HepG2 (cell line): ENCODE measurements around the gene USP20. TPM values are rescaled to one million over a fixed set of nuclear protein-coding genes. Genes with fewer than 3 reads are reported as not detected.

Experiments used
- ATAC-seq: fragments of 200-7000 bp; cut with Tn5 transposase; 3 replicates; pipeline ENCODE4 v1.9.1; 2020; ENCODE audit warnings: mild to moderate bottlenecking, moderate library complexity
- BruUV-seq: library from RNA; stranded (reverse); fragments of 400-500 nt; replicated peaks from 2 replicates; lab custom pipeline; 2021; lab: Mats Ljungman, UMichigan
- CTCF ChIA-PET: fragments of 300-600 bp; formaldehyde crosslinking; extraction: SDS; loops from one replicate; lab custom pipeline; 2021; ENCODE audit warnings: low total read pairs, inconsistent platforms, low intra/inter-chr PET ratio; lab: Yijun Ruan, JAX
- POLR2A ChIA-PET: fragments of 350-600 bp; sonication (Branson Sonifier 250); formaldehyde crosslinking; loops from one replicate; lab custom pipeline; 2020; ENCODE audit warnings: antibody characterized with exemption, inconsistent platforms; lab: Yijun Ruan, JAX
- DNase-seq: peaks from one replicate; pipeline ENCODE4 v3.0.0-alpha.2; 2015; ENCODE audit warnings: low spot score
- FAIRE-seq: peaks from 3 replicates; lab custom pipeline; 2011; peaks lifted over from hg19 to GRCh38; lab: Jason Lieb, UNC
- H2AFZ ChIP-seq: one replicate; pipeline ENCODE4 v1.6.1; 2011; ENCODE audit warnings: low read length, inconsistent platforms
- H3K27ac ChIP-seq: fragments of 300-600 bp; 3 replicates; pipeline ENCODE4 v1.8.0; 2011; ENCODE audit warnings: mixed run types, mild to moderate bottlenecking, mixed read lengths, low read length, inconsistent platforms; ENCODE audit not compliant: insufficient read depth; ENCODE audit errors: extremely low read length
- H3K27me3 ChIP-seq, 2 experiments: fragments of 200-600 bp in 1 of 2; 2 replicates in 1 of 2; 3 replicates in 1 of 2; pipeline versions ENCODE4 v1.6.0 to v1.8.0; 2011; ENCODE audit warnings: low read length in 2 of 2, mild to moderate bottlenecking in 2 of 2, moderate library complexity in 2 of 2, inconsistent platforms in 1 of 2; ENCODE audit not compliant: insufficient read depth in 2 of 2, control insufficient read depth in 1 of 2
- H3K36me3 ChIP-seq, 2 experiments: fragments of 200-600 bp in 1 of 2; replicated peaks in 1 of 2; 2 replicates in 1 of 2; 3 replicates in 1 of 2; pipeline versions ENCODE4 v1.5.1 to v1.8.0; 2011; ENCODE audit warnings: low read length in 2 of 2, inconsistent platforms in 1 of 2; ENCODE audit not compliant: insufficient read depth in 2 of 2, control insufficient read depth in 1 of 2
- H3K4me1 ChIP-seq: 2 replicates; pipeline ENCODE4 v1.5.1; 2012; ENCODE audit warnings: low read length, inconsistent platforms; ENCODE audit not compliant: insufficient read depth
- H3K4me2 ChIP-seq: 2 replicates; pipeline ENCODE4 v1.6.0; 2011; ENCODE audit warnings: low read depth, low read length, inconsistent platforms
- H3K4me3 ChIP-seq, 3 experiments: fragments of 200-600 bp in 1 of 3; sonication (generic), shearing (Covaris generic) in 1 of 3; replicated peaks in 1 of 3; 2 replicates each; pipeline ENCODE4 v1.5.1; 2011 to 2016; ENCODE audit warnings: low read length in 3 of 3, inconsistent platforms in 2 of 3, low read depth in 2 of 3, mild to moderate bottlenecking in 2 of 3, control low read depth in 1 of 3, mixed read lengths in 1 of 3; ENCODE audit not compliant: insufficient read depth in 1 of 3
- H3K79me2 ChIP-seq: one replicate; pipeline ENCODE4 v1.6.1; 2011; ENCODE audit warnings: low read length, inconsistent platforms; ENCODE audit not compliant: insufficient read depth
- H3K9ac ChIP-seq: 2 replicates; pipeline ENCODE4 v1.6.0; 2011; ENCODE audit warnings: mild to moderate bottlenecking, low read depth, low read length, inconsistent platforms; ENCODE audit not compliant: insufficient read depth
- H3K9me3 ChIP-seq: 2 replicates; pipeline ENCODE4 v1.5.1; 2012; ENCODE audit warnings: mild to moderate bottlenecking, low read length
- H4K20me1 ChIP-seq: 2 replicates; pipeline ENCODE4 v1.6.0; 2011; ENCODE audit warnings: inconsistent platforms, mild to moderate bottlenecking, low read length, moderate library complexity; ENCODE audit not compliant: insufficient read depth
- ETV5 ChIP-seq: IDR thresholded peaks from 2 replicates; pipeline ENCODE4 v1.6.1; 2018; ENCODE audit warnings: missing biosample characterization, missing genetic modification reagents, inconsistent platforms, borderline replicate concordance
- HMG20B ChIP-seq: conservative IDR thresholded peaks from 2 replicates; pipeline ENCODE4 v1.6.1; 2016; ENCODE audit warnings: missing genetic modification reagents, missing compliant biosample characterization
- KAT7 ChIP-seq: IDR thresholded peaks from 2 replicates; pipeline ENCODE4 v1.6.1; 2018; ENCODE audit warnings: borderline replicate concordance, missing compliant biosample characterization
- KDM3A ChIP-seq: IDR thresholded peaks from 2 replicates; pipeline ENCODE4 v1.6.1; 2018; ENCODE audit warnings: low read depth, missing compliant biosample characterization
- YEATS2 ChIP-seq: sonication (generic); formaldehyde crosslinking; IDR thresholded peaks from 2 replicates; pipeline ENCODE4 v1.4.0; 2020; ENCODE audit warnings: missing genetic modification reagents, borderline replicate concordance
- YY1 ChIP-seq: IDR thresholded peaks from 2 replicates; pipeline ENCODE4 v1.6.1; 2011; ENCODE audit warnings: low read length, low read depth, moderate library complexity, mild to moderate bottlenecking; ENCODE audit not compliant: insufficient read depth, insufficient replicate concordance
- ZFYVE20 ChIP-seq: sonication (generic); formaldehyde crosslinking; IDR thresholded peaks from 2 replicates; pipeline ENCODE4 v1.8.0; 2023; ENCODE audit warnings: low read depth, mild to moderate bottlenecking, moderate library complexity, missing genetic modification reagents, borderline replicate concordance
- ZNF143 ChIP-seq: sonication (generic); formaldehyde crosslinking; IDR thresholded peaks from 2 replicates; pipeline ENCODE4 v1.4.0; 2020; ENCODE audit warnings: missing genetic modification reagents
- ZNF350 ChIP-seq: sonication (generic); formaldehyde crosslinking; IDR thresholded peaks from 2 replicates; pipeline ENCODE4 v1.4.0; 2020; ENCODE audit warnings: mild to moderate bottlenecking, low read depth, missing genetic modification reagents, borderline replicate concordance
- ZNF44 ChIP-seq: sonication (generic); formaldehyde crosslinking; IDR thresholded peaks from 2 replicates; pipeline ENCODE4 v1.5.1; 2020; ENCODE audit warnings: mild to moderate bottlenecking, missing genetic modification reagents
- ZNF513 ChIP-seq: sonication (generic); formaldehyde crosslinking; conservative IDR thresholded peaks from 2 replicates; pipeline ENCODE4 v1.5.0; 2020; ENCODE audit warnings: missing genetic modification reagents
- ZNF644 ChIP-seq: IDR thresholded peaks from 2 replicates; pipeline ENCODE4 v1.6.1; 2016; ENCODE audit warnings: low read depth
- WGBS: methylation state at CpG from one replicate; pipeline ENCODE4 v1.1.6; 2017; ENCODE audit warnings: low lambda C conversion rate; 5-methylcytosine and 5-hydroxymethylcytosine counted together
- in situ Hi-C: cut with HindIII; loops from 2 replicates; pipeline ENCODE4 v1.10.0; 2017; ENCODE audit warnings: low pct_unique_long_range_greater_than_20kb; ENCODE audit not compliant: extremely low pct_ligation_motif_present
- intact Hi-C: fragments of 100-400 bp; cut with micrococcal nuclease; formaldehyde crosslinking; loops from one replicate; pipeline ENCODE4 v1.10.0; 2022; ENCODE audit not compliant: unreplicated experiment
- polyA plus RNA-seq, 8 experiments: library from polyadenylated mRNA; depleted of rRNA in 3 of 8; stranded (reverse) in 7 of 8; unstranded in 1 of 8; fragments of >200 nt; fragmentation: Illumina TruSeq in 4 of 8; extraction: Trizol in 4 of 8; gene quantifications; 2 replicates each; pipeline versions ENCODE4 v1.2.1 to v1.2.3, GENCODE V29; 2011 to 2016; ENCODE audit warnings: low read depth in 4 of 8, missing spikeins in 1 of 8, mixed read lengths in 1 of 8; ENCODE audit not compliant: insufficient read depth in 1 of 8
- total RNA-seq, 5 experiments: library from RNA; depleted of rRNA; stranded (reverse); fragments of >200 nt; fragmentation: Illumina TruSeq; extraction: Trizol; gene quantifications; 2 replicates each; pipeline ENCODE4 v1.2.3, GENCODE V29; 2016; ENCODE audit warnings: low read depth in 1 of 5

The USP20 gene
- total and polyA plus RNA-seq, 2 of the 13 experiments (the other 11 are each of a cell fraction or from before 2014, with no cell fraction given) = 4.4 to 5.9 TPM

DNA sequence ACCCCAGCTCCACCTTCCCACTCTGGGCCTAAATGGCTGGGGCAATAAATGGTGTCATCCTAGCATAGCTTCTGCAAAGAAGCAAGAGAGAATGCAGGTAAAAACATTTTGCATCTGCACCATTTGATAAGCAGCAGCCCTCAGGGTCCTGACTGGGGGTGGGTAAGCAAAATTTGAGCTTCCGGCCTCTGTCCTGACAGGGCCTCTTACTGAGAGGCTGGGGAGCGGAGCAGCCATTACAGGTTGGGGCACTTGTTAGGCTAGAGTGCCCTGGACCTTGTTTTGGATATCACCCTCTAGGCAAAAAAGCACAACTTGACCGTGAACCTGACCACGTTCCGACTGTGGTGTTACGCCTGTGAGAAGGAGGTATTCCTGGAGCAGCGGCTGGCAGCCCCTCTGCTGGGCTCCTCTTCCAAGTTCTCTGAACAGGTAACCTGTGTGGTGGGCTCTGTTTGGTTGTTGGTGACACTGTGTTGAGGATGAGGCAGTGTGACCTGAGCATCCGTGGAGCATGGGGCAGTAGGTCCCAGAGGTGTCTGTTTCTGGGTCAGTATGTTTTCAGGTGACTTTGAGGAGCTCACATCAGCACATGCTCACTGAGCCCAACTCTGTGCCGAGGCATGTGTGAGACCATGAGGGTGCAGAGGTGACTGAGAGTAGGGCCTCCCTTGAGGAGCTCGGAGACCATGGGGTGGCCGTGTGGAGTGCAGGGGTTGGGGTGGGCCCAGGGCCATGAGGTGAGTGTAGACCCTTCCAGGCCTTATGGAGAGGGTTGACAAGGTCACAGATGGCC is 23.1 kb downstream of the USP20 start:
- Histone ChIP-seq H3K4me1 (no peaks in the 10 kb centered on the region), H3K27ac (no peak overlapping the region), H3K9ac (no peak overlapping the region), H3K36me3 (peaks cover 6 to 21% of the 10 kb centered on the region in 2 experiments; a peak in 3 of 5 replicates), H4K20me1 (no peaks in the 10 kb centered on the region), H3K4me2 (no peak overlapping the region), H3K79me2 (no peaks in the 10 kb centered on the region), H2AFZ (no peak overlapping the region), H3K4me3 (no peak overlapping the region), H3K9me3 (no peaks in the 10 kb centered on the region), H3K27me3 (no peaks in the 10 kb centered on the region)
- no peak; the same call in 2 of the 3 replicates for ATAC-seq
- in situ Hi-C loops = no loop called here
- ChIA-PET CTCF (no interaction called here), POLR2A (no interaction called here)
- intact Hi-C loops = no loop called here
- FAIRE-seq = no peak
- 97% methylated on average over 6 of the region's 11 CpGs for WGBS
- TF ChIP-seq ZNF513 (CRISPR knock-in tag) = no peak
- TF ChIP-seq ETV5 (CRISPR knock-in tag) = no peak
- no peak for TF ChIP-seq YY1
- no peak for TF ChIP-seq ZNF644
- TF ChIP-seq KAT7 (CRISPR knock-in tag) = no peak
- TF ChIP-seq ZNF143 (CRISPR knock-in tag) = no peak
- TF ChIP-seq YEATS2 = no peak
- TF ChIP-seq ZNF44 (CRISPR knock-in tag) = no peak
- no peak for TF ChIP-seq HMG20B (CRISPR knock-in tag)
- no peak for TF ChIP-seq KDM3A (CRISPR knock-in tag)
- no peak for TF ChIP-seq ZFYVE20
- TF ChIP-seq ZNF350 (CRISPR knock-in tag) = no peak
- no peak for DNase-seq
- no TSS peak for BruUV-seq
